Measurements from ENCODE around the gene TMEM154.

TMEM154 gene

GRCh38 chr4:152634110-152634760 is 45.6 kb downstream of the TMEM154 start:
- H3K27ac ChIP-seq (ENCODE audit: low read length): no peak overlapping the region
- TF ChIP-seq EZH2phosphoT487 (IDR thresholded peaks at IDR 0.05; ENCODE audit: low read depth) (no peak), CTCF (IDR thresholded peaks at IDR 0.05; ENCODE audit: low read depth, low read length) (no peak)
- H4K20me1 ChIP-seq (ENCODE audit: insufficient read depth, low read length): no peaks in the 10 kb centered on the region
- H3K9me3 ChIP-seq (ENCODE audit: insufficient read depth, low read length): no peaks in the 10 kb centered on the region
- no peaks in the 10 kb centered on the region for H3K27me3 ChIP-seq (ENCODE audit: low read depth, low read length)
- no peak overlapping the region for H3K9ac ChIP-seq (ENCODE audit: low read length)
- H3K4me1 ChIP-seq (ENCODE audit: low read length): peaks cover 46% of the 10 kb centered on the region
- H3K4me3 ChIP-seq (ENCODE audit: low read length): no peak overlapping the region
- H3K79me2 ChIP-seq (ENCODE audit: low read length): no peaks in the 10 kb centered on the region
- no peak overlapping the region for H3K4me2 ChIP-seq (ENCODE audit: low read length)
- H2AFZ ChIP-seq (ENCODE audit: low read depth, low read length): no peak overlapping the region
- H3K36me3 ChIP-seq (replicated peaks; ENCODE audit: low read depth, low read length): no peaks in the 10 kb centered on the region

GRCh38 chr4:152633118-152633517 is 46.7 kb downstream of the TMEM154 start:
- H3K36me3 ChIP-seq (replicated peaks; ENCODE audit: low read depth, low read length): no peaks in the 10 kb centered on the region
- H2AFZ ChIP-seq (ENCODE audit: low read depth, low read length): no peak overlapping the region
- no peaks in the 10 kb centered on the region for H3K9me3 ChIP-seq (ENCODE audit: insufficient read depth, low read length)

GRCh38 chr4:152630324-152630723 is 49.5 kb downstream of the TMEM154 start:
- Histone ChIP-seq H4K20me1 (ENCODE audit: insufficient read depth, low read length) (no peaks in the 10 kb centered on the region), H3K27me3 (ENCODE audit: low read depth, low read length) (no peaks in the 10 kb centered on the region), H3K4me3 (ENCODE audit: low read length) (no peak overlapping the region), H3K4me2 (ENCODE audit: low read length) (no peak overlapping the region), H2AFZ (ENCODE audit: low read depth, low read length) (no peak overlapping the region), H3K36me3 (replicated peaks; ENCODE audit: low read depth, low read length) (no peaks in the 10 kb centered on the region), H3K9ac (ENCODE audit: low read length) (no peak overlapping the region), H3K9me3 (ENCODE audit: insufficient read depth, low read length) (no peaks in the 10 kb centered on the region), H3K4me1 (ENCODE audit: low read length) (peaks cover 8% of the 10 kb centered on the region), H3K27ac (ENCODE audit: low read length) (no peak overlapping the region), H3K79me2 (ENCODE audit: low read length) (no peaks in the 10 kb centered on the region)
- TF ChIP-seq CTCF (IDR thresholded peaks at IDR 0.05; ENCODE audit: low read depth, low read length) (no peak), EZH2phosphoT487 (IDR thresholded peaks at IDR 0.05; ENCODE audit: low read depth) (no peak)

More at GRCh38 chr4:152633118-152633517, 46.7 kb downstream of the TMEM154 start:
- Histone ChIP-seq H3K4me2 (ENCODE audit: low read length) (no peak overlapping the region), H3K79me2 (ENCODE audit: low read length) (no peaks in the 10 kb centered on the region), H3K9ac (ENCODE audit: low read length) (no peak overlapping the region), H3K27me3 (ENCODE audit: low read depth, low read length) (no peaks in the 10 kb centered on the region), H4K20me1 (ENCODE audit: insufficient read depth, low read length) (no peaks in the 10 kb centered on the region), H3K4me1 (ENCODE audit: low read length) (peaks cover 35% of the 10 kb centered on the region), H3K27ac (ENCODE audit: low read length) (no peak overlapping the region), H3K4me3 (ENCODE audit: low read length) (no peak overlapping the region)
- TF ChIP-seq EZH2phosphoT487 (IDR thresholded peaks at IDR 0.05; ENCODE audit: low read depth) (no peak), CTCF (IDR thresholded peaks at IDR 0.05; ENCODE audit: low read depth, low read length) (no peak)

- H3K79me2 ChIP-seq (ENCODE audit: low read length): no peaks in the 10 kb centered on the region
- no peak for TF ChIP-seq EZH2phosphoT487 (IDR thresholded peaks at IDR 0.05; ENCODE audit: low read depth)
- no peak for TF ChIP-seq CTCF (IDR thresholded peaks at IDR 0.05; ENCODE audit: low read depth, low read length)
- no peaks in the 10 kb centered on the region for H3K36me3 ChIP-seq (replicated peaks; ENCODE audit: low read depth, low read length)
Measured at GRCh38 chr4:152629908-152630307, 49.9 kb downstream of the TMEM154 start.

More at GRCh38 chr4:152629908-152630307, 49.9 kb downstream of the TMEM154 start:
- Histone ChIP-seq H3K4me3 (ENCODE audit: low read length) (no peak overlapping the region), H2AFZ (ENCODE audit: low read depth, low read length) (no peak overlapping the region), H3K4me1 (ENCODE audit: low read length) (peaks cover 7% of the 10 kb centered on the region; the same call in 1 of the 2 replicates), H3K9me3 (ENCODE audit: insufficient read depth, low read length) (no peaks in the 10 kb centered on the region), H3K27me3 (ENCODE audit: low read depth, low read length) (no peaks in the 10 kb centered on the region), H3K9ac (ENCODE audit: low read length) (no peak overlapping the region), H4K20me1 (ENCODE audit: insufficient read depth, low read length) (no peaks in the 10 kb centered on the region), H3K27ac (ENCODE audit: low read length) (no peak overlapping the region), H3K4me2 (ENCODE audit: low read length) (no peak overlapping the region)
